Measurements from ENCODE around the gene MFAP2.

MFAP2 gene

GRCh38 chr1:17005365-17005740, 24.9 kb upstream of the MFAP2 start:
- DNase-seq, result no peak

- no peak for DNase-seq
Observed at GRCh38 chr1:17004466-17005364, 24.3 kb upstream of the MFAP2 start.

- DNase-seq, result no peak
Observed at GRCh38 chr1:17002524-17002902, 22.1 kb upstream of the MFAP2 start.

DNA sequence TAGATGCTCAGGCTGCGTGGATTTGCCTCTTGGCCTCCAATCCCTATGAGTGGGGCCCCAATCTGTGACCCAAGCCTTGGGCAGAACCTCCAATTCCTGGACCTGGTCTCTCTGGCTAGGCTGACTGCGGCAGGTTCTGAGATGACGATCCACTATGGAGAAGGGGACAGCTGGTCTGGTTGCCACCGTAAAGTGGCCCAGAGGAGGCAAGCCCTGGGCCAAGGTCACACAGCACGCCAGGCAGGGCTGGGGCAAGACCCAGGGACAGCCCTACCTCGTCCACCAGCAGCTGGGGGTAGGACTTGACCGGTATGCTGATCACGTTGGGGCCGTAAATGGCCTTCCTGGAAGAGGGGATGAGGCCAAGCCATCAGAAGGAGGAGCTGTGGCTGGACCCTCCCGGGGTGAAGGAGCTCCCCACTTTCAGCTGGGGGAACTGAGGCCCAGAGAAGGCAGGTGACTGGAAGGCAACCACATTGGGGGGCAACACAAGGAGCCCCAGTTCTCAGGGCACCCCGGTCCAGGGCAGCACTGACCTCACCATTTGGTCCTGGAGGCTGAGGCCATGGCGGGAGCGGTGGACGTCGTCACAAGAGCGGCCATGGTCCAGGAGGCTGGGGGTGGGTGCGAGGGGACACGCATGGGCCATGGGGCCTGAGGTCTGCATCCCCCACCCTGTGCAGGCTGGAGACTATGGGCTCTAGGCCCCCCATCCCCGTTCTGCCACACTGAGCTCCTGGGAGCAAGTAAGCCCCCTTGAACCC, 21.5 kb upstream of the MFAP2 start:
- no peak for DNase-seq

GRCh38 chr1:16999863-17000262, 19.4 kb upstream of the MFAP2 start:
- no peak for DNase-seq

DNA sequence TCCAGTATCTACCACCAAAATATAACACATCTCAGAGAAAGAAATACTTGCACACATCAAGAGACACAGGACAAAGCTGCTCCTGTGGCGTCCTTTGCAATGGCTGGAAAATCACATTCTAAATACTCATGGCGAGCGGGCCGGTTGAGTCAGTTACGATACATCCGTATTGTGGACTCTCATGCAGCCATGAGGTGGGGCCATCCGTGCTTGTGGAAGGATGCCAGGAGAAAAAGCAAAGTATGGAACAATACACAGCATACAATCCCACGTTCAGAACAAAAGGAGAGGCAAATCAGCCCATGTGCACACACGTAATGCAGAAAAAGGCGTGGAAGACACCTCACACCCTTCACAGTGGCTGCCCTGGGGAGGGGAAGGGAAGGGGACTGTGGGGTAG, 18.2 kb upstream of the MFAP2 start:
- no peak for DNase-seq

DNA sequence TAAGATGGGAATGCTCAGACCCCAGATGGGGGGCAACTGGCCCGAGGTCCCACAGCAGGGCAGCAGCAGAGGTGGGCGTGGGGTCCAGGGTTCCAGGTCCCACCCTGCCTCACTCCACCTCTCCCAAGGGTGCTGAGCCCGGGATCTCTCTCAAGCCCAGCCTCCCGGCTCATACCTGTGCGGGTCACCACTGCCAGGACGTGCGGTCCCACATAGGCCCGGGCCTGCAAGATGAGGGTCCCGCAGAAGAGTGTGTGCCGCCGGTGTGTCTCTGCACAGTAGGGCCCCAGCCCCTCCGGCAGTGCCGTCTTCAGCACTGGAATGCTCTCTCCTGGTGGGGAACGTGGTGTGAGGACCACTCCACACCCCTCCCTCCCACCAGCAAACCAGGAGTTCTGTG, 16.4 kb upstream of the MFAP2 start:
- DNase-seq, result no peak

DNA sequence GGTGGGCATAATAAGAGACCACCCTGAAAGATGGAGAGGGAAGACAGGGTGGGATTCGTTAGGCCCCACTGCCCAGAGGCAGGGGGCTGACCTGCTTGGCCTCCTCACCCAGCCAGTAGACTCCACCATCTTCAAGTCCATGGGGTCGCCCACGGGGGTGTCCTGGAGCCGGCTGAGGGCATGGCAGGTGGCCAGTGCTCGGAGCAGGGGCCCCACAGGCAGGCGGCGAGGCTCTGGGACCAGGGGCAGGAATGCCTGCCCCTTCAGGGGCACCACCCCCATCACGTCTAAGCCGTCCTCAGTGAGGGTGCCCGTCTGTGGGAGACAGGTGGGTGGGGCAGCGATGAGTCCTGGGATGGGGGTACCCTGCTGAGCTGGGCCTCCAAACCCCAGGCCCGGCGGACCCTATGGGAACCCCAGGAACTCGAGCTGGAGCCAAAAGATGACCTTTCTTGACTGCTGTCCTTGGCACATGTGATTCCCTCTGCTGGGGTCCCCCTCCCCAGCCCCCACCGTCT, 13.2 kb upstream of the MFAP2 start:
- no peak for DNase-seq

GRCh38 chr1:16992675-16993074, 12.3 kb upstream of the MFAP2 start:
- DNase-seq, result no peak

GRCh38 chr1:16992102-16992501, 11.7 kb upstream of the MFAP2 start:
- no peak for DNase-seq

- DNase-seq, result no peak
Observed at GRCh38 chr1:16991571-16991970, 11.2 kb upstream of the MFAP2 start.

DNA sequence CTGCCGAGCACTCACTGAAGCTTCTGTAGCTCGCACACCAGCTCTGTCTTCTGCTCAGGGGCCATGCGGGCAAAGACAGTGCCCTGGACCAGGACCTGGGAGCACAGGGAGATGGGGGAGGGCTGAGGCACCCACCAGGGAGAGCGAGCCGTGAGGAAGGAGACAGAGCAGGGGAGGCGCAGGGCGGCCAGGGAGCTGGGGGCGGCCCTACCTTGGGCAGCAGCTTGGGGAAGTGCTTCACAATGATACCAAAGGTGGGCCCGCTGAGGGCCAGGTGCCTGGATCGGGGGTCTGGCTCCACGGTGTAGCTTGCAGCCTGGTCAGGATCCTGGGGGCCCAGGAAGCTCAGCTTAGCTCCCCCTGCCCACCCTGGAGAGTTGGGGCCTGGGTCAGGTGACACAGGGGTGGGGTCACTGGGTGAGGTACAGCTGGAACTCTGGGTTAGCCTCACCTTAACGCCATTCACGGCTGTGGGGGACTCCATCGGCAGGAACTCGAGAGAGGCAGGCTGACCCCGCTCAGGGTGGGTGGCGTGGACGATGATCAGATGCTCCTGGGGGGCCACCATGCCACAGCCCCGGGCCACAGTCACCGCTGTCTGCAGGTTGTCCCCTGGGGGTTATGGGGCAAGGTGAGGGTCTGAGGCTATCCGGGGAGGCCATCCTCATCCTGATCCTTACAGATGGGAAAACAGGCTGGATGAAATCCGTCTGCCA, 9.4 kb upstream of the MFAP2 start:
- no peak for DNase-seq

DNA sequence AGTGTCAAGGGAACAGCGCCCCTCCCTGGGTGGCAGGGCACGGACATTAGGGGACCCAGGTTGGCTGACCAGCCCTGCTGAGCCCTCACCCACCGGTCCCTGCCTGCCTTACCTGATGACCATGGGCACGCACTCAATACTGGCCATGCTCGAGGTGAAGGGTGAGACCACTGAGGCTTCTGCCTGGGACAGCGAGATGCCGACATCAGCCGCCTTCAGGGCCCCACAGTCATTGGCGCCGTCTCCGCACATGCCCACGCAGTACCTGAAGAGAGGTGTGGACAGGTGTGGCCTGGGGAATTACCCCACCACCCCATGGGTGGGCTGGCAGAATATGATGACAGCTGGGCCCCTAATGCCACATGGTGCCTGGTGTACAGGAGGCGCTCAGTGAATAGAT, 7.8 kb upstream of the MFAP2 start:
- DNase-seq, result no peak

DNA sequence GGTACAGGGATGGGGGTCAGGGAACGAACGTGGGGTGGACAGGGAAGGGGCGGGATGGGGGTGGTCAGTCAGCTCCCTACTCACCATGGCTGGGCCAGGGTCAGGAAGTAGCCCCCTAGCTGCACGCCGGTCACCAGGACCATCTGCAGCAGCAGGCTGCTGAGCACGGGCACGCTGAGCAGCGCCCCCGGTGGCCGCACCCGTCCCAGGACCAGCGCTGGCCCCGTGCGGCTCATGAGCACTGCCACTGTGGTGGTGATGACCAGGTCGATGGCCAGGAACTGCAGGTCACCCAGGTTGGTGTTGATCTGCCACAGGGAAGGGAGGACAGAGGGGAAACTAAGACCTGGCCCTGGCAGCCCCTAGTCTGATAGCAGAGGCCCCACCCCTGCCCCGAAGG, 6.5 kb upstream of the MFAP2 start:
- no peak for DNase-seq

- no peak for DNase-seq
Observed at GRCh38 chr1:16986560-16986959, 6.1 kb upstream of the MFAP2 start.

- DNase-seq, result no peak
Observed at GRCh38 chr1:16986113-16986512, 5.7 kb upstream of the MFAP2 start.

DNA sequence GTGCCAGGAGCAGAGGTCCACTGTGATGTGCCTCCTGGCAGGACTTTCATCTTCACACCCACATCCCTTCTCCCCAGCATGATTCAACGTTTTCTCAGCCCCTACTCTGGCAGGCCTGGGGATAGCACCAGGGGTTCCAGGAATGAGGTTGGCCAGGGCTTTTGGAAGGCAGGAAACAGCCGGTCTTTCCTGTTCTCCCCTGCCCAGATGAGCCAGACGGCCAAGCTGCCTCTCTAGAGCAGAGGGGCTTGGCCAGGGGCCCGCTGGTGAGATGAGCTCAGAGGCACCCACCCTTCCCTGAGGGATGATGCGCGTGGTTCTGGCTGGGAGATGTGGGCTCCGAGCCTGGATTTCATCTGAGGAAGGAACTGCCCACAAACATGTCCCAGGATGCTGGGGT, 4.3 kb upstream of the MFAP2 start:
- peak; percentile 74 for DNase-seq

- DNase-seq, result no peak
Observed at GRCh38 chr1:16983649-16984048, 3.2 kb upstream of the MFAP2 start.

DNA sequence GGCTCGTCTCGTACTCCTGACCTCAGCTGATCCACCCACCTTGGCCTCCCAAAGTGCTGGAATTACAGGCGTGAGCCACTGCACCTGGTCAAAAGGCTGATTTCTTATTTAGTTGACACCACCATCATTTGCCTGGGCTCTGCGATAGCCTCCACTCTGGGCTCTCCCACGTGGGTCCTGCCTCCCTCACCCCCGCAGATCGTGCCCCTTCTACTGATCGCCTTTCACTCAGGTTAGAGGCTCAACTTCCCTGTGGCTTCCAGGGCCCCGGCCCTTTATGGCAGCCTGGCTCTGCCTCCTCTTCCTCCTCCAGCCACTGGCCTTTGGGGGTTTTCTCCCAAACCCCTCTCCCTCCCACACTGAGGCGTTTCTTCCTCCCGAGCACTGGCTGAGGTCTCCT, 2.5 kb upstream of the MFAP2 start:
- no peak for DNase-seq

- no peak for DNase-seq
Observed at GRCh38 chr1:16981269-16981849, 939 bp upstream of the MFAP2 start.

DNA sequence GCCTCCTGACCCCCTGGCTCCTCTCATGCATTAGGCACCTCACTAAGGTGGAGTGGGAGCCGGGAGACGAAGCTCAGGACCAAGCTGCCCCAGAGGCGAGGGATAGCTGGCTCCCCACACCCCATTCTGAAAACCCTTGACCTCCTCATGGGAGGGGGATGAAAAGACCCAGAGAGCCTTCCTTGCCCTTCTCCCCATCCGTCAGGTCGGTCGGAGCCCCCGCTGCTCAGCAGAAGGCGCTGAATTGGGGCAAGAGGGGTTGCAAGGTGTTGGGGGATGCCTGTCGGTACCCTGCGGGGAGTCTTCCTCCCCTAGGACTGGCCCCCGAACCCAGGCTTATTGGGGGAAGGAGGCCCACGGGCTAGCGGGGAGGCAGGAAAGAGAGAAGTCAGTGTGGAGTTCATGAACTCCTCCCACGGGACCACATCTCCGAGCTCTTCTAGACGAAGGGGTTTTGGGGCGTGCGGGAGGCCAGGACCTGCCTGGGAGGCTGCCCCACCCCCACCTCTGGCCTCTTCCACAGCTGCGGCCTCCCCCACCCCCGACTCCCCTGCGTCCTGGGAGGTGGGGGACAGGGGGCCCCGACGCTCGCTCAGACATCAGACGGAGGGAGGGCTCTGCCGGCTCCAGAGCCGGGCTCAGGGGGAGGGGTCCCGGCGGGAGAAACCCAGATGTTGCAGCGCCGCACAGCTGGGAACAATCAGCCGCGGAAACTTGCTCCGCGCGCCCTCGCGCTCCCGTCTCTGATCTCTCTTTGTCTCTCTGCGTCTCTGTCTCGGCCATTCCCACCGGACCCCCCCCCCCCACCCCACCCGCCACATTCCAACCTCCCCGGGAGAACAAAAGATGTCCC, 719 bp downstream of the MFAP2 start:
- DNase-seq, result peak; percentile 74
